Endodermal cell (in vitro differentiated cells): ENCODE measurements around the gene COLEC12. TPM values are rescaled to one million over a fixed set of nuclear protein-coding genes. Genes with fewer than 3 reads are reported as not detected.

Experiments used
- DNase-seq: peaks from one replicate; pipeline ENCODE4 v3.0.0-alpha.2; 2017
- H3K27ac ChIP-seq: 2 replicates; pipeline ENCODE4 v1.5.1; 2013; ENCODE audit warnings: mild to moderate bottlenecking, low read depth, low read length, moderate library complexity
- H3K27me3 ChIP-seq: 2 replicates; pipeline ENCODE4 v1.6.1; 2013; ENCODE audit warnings: mild to moderate bottlenecking, low read length, moderate library complexity; ENCODE audit not compliant: insufficient read depth, control insufficient read depth, poor library complexity, severe bottlenecking
- H3K36me3 ChIP-seq: 2 replicates; pipeline ENCODE4 v1.7.0; 2013; ENCODE audit warnings: mild to moderate bottlenecking, low read length, moderate library complexity; ENCODE audit not compliant: control insufficient read depth, insufficient read depth
- H3K4me1 ChIP-seq: one replicate; pipeline ENCODE4 v1.7.0; 2013; ENCODE audit warnings: low read length; ENCODE audit not compliant: control insufficient read depth, insufficient read depth
- H3K4me3 ChIP-seq: 2 replicates; pipeline ENCODE4 v1.5.1; 2013; ENCODE audit warnings: mild to moderate bottlenecking, low read length, moderate library complexity
- H3K9ac ChIP-seq: 2 replicates; pipeline ENCODE4 v1.6.1; 2013; ENCODE audit warnings: mild to moderate bottlenecking, low read length, moderate library complexity; ENCODE audit not compliant: poor library complexity, severe bottlenecking; ENCODE audit errors: extremely low read depth
- H3K9me3 ChIP-seq: 2 replicates; pipeline ENCODE4 v1.6.1; 2013; ENCODE audit warnings: mild to moderate bottlenecking, low read length, moderate library complexity; ENCODE audit not compliant: control insufficient read depth
- H3K27ac Mint-ChIP-seq: 2 replicates; pipeline ENCODE4 v1.8.0; 2020; ENCODE audit warnings: mixed read lengths
- H3K27me3 Mint-ChIP-seq: 2 replicates; pipeline ENCODE4 v1.8.0; 2021; ENCODE audit warnings: mild to moderate bottlenecking, mixed read lengths; ENCODE audit not compliant: insufficient read depth
- H3K36me3 Mint-ChIP-seq: 2 replicates; pipeline ENCODE4 v1.8.0; 2020; ENCODE audit warnings: low read depth, mixed read lengths
- H3K4me1 Mint-ChIP-seq: 2 replicates; pipeline ENCODE4 v1.8.0; 2020; ENCODE audit warnings: mixed read lengths
- H3K4me3 Mint-ChIP-seq: 2 replicates; pipeline ENCODE4 v1.8.0; 2020; ENCODE audit warnings: mild to moderate bottlenecking, moderate library complexity, mixed read lengths
- H3K9me3 Mint-ChIP-seq: 2 replicates; pipeline ENCODE4 v1.8.0; 2020; ENCODE audit warnings: mild to moderate bottlenecking, mixed read lengths
- CTCF ChIP-seq: fragments of 200-600 bp; sonication (generic); conservative IDR thresholded peaks from 2 replicates; pipeline ENCODE4 v1.5.0; 2021; ENCODE audit warnings: antibody characterized with exemption, mild to moderate bottlenecking
- WGBS, 2 experiments: methylation state at CpG; one replicate each; pipeline versions ENCODE4 v1.1.5 to v1.1.7; 2013; ENCODE audit warnings: missing lambda C conversion rate in 2 of 2, mixed read lengths in 1 of 2; ENCODE audit not compliant: insufficient coverage in 1 of 2, insufficient read length in 1 of 2; 5-methylcytosine and 5-hydroxymethylcytosine counted together
- total RNA-seq, 2 donors: library from RNA; stranded (reverse); fragmentation: NEBNext Ultra II Directional in 1 of 2; extraction: Animal tissue kit (Norgen Biotek cat#: 25700) in 1 of 2; gene quantifications; 2 replicates in 1 of 2; 3 replicates in 1 of 2; pipeline ENCODE4 v1.2.1, GENCODE V29; 2021

COLEC12 gene
- total RNA-seq, 2 donors from 2014 or later = 123 TPM

GRCh38 chr18:506264-506663 is 5.8 kb upstream of the COLEC12 start:
- H3K27me3 Mint-ChIP-seq = peaks cover 41% of the 10 kb centered on the region
- no peak overlapping the region for H3K27ac Mint-ChIP-seq
- Histone ChIP-seq H3K27me3 (no peaks in the 10 kb centered on the region), H3K9me3 (peaks cover under 1% of the 10 kb centered on the region), H3K27ac (no peak overlapping the region), H3K4me1 (no peaks in the 10 kb centered on the region), H3K9ac (no peak overlapping the region), H3K4me3 (no peak overlapping the region), H3K36me3 (no peaks in the 10 kb centered on the region)
- peaks cover 3% of the 10 kb centered on the region for H3K4me1 Mint-ChIP-seq
- peaks cover 4% of the 10 kb centered on the region for H3K9me3 Mint-ChIP-seq
- no peak for DNase-seq
- WGBS, 2 experiments = 100% methylated on average over 1 of the region's 1 CpG
- no peak overlapping the region for H3K4me3 Mint-ChIP-seq
- H3K36me3 Mint-ChIP-seq = no peaks in the 10 kb centered on the region
- no peak for TF ChIP-seq CTCF

GRCh38 chr18:505483-506122 is 5.1 kb upstream of the COLEC12 start:
- no peaks in the 10 kb centered on the region for H3K4me1 ChIP-seq
- H3K9ac ChIP-seq = no peak overlapping the region
- 85 to 91% methylated on average over 2 to 3 of the region's 6 CpGs for WGBS, 2 experiments
- DNase-seq = no peak
- no peak for TF ChIP-seq CTCF
- Mint-ChIP-seq H3K4me3 (no peak overlapping the region), H3K36me3 (no peaks in the 10 kb centered on the region), H3K27me3 (peaks cover 47% of the 10 kb centered on the region), H3K4me1 (peaks cover 5% of the 10 kb centered on the region), H3K9me3 (no peaks in the 10 kb centered on the region), H3K27ac (no peak overlapping the region)
- H3K27ac ChIP-seq = no peak overlapping the region
- no peak overlapping the region for H3K4me3 ChIP-seq
- H3K27me3 ChIP-seq = no peaks in the 10 kb centered on the region
- no peaks in the 10 kb centered on the region for H3K9me3 ChIP-seq
- no peaks in the 10 kb centered on the region for H3K36me3 ChIP-seq

- peaks cover 7% of the 10 kb centered on the region for H3K36me3 Mint-ChIP-seq
- no peak for TF ChIP-seq CTCF
- Histone ChIP-seq H3K4me3 (peak overlapping the region; percentile 86), H3K36me3 (peaks cover 8% of the 10 kb centered on the region), H3K4me1 (peaks cover 3% of the 10 kb centered on the region), H3K27ac (no peak overlapping the region), H3K9me3 (no peaks in the 10 kb centered on the region), H3K9ac (peak overlapping the region; percentile 51), H3K27me3 (no peaks in the 10 kb centered on the region)
- no peaks in the 10 kb centered on the region for H3K9me3 Mint-ChIP-seq
- peaks cover 66% of the 10 kb centered on the region for H3K27me3 Mint-ChIP-seq
- H3K4me1 Mint-ChIP-seq = peaks cover 18% of the 10 kb centered on the region
- WGBS, 2 experiments = 18 to 21% methylated on average over 5 to 11 of the region's 11 CpGs
- peak overlapping the region; percentile 87 for H3K4me3 Mint-ChIP-seq
- DNase-seq = no peak
- peak overlapping the region; percentile 66 for H3K27ac Mint-ChIP-seq
Observed at GRCh38 chr18:501406-501714, 859 bp upstream of the COLEC12 start.
